HepG2 (cell line): ENCODE results near the gene PRKCE. TPM values are rescaled to one million over a fixed set of nuclear protein-coding genes. Genes with fewer than 3 reads are reported as not detected.

ENCODE experiments used
- ATAC-seq: fragments of 200-7000 bp; cut with Tn5 transposase; 3 replicates; pipeline ENCODE4 v1.9.1; 2020; ENCODE audit warnings: mild to moderate bottlenecking, moderate library complexity
- BruUV-seq: library from RNA; stranded (reverse); fragments of 400-500 nt; replicated peaks from 2 replicates; lab custom pipeline; 2021; lab: Mats Ljungman, UMichigan
- CTCF ChIA-PET: fragments of 300-600 bp; formaldehyde crosslinking; extraction: SDS; loops from one replicate; lab custom pipeline; 2021; ENCODE audit warnings: low total read pairs, inconsistent platforms, low intra/inter-chr PET ratio; lab: Yijun Ruan, JAX
- POLR2A ChIA-PET: fragments of 350-600 bp; sonication (Branson Sonifier 250); formaldehyde crosslinking; loops from one replicate; lab custom pipeline; 2020; ENCODE audit warnings: antibody characterized with exemption, inconsistent platforms; lab: Yijun Ruan, JAX
- DNase-seq: peaks from one replicate; pipeline ENCODE4 v3.0.0-alpha.2; 2015; ENCODE audit warnings: low spot score
- FAIRE-seq: peaks from 3 replicates; lab custom pipeline; 2011; peaks lifted over from hg19 to GRCh38; lab: Jason Lieb, UNC
- H2AFZ ChIP-seq: one replicate; pipeline ENCODE4 v1.6.1; 2011; ENCODE audit warnings: low read length, inconsistent platforms
- H3K27ac ChIP-seq: fragments of 300-600 bp; 3 replicates; pipeline ENCODE4 v1.8.0; 2011; ENCODE audit warnings: mixed run types, mild to moderate bottlenecking, mixed read lengths, low read length, inconsistent platforms; ENCODE audit not compliant: insufficient read depth; ENCODE audit errors: extremely low read length
- H3K27me3 ChIP-seq, 2 experiments: fragments of 200-600 bp in 1 of 2; 2 replicates in 1 of 2; 3 replicates in 1 of 2; pipeline versions ENCODE4 v1.6.0 to v1.8.0; 2011; ENCODE audit warnings: low read length in 2 of 2, mild to moderate bottlenecking in 2 of 2, moderate library complexity in 2 of 2, inconsistent platforms in 1 of 2; ENCODE audit not compliant: insufficient read depth in 2 of 2, control insufficient read depth in 1 of 2
- H3K36me3 ChIP-seq, 2 experiments: fragments of 200-600 bp in 1 of 2; replicated peaks in 1 of 2; 2 replicates in 1 of 2; 3 replicates in 1 of 2; pipeline versions ENCODE4 v1.5.1 to v1.8.0; 2011; ENCODE audit warnings: low read length in 2 of 2, inconsistent platforms in 1 of 2; ENCODE audit not compliant: insufficient read depth in 2 of 2, control insufficient read depth in 1 of 2
- H3K4me1 ChIP-seq: 2 replicates; pipeline ENCODE4 v1.5.1; 2012; ENCODE audit warnings: low read length, inconsistent platforms; ENCODE audit not compliant: insufficient read depth
- H3K4me2 ChIP-seq: 2 replicates; pipeline ENCODE4 v1.6.0; 2011; ENCODE audit warnings: low read depth, low read length, inconsistent platforms
- H3K4me3 ChIP-seq, 3 experiments: fragments of 200-600 bp in 1 of 3; sonication (generic), shearing (Covaris generic) in 1 of 3; replicated peaks in 1 of 3; 2 replicates each; pipeline ENCODE4 v1.5.1; 2011 to 2016; ENCODE audit warnings: low read length in 3 of 3, inconsistent platforms in 2 of 3, low read depth in 2 of 3, mild to moderate bottlenecking in 2 of 3, control low read depth in 1 of 3, mixed read lengths in 1 of 3; ENCODE audit not compliant: insufficient read depth in 1 of 3
- H3K79me2 ChIP-seq: one replicate; pipeline ENCODE4 v1.6.1; 2011; ENCODE audit warnings: low read length, inconsistent platforms; ENCODE audit not compliant: insufficient read depth
- H3K9ac ChIP-seq: 2 replicates; pipeline ENCODE4 v1.6.0; 2011; ENCODE audit warnings: mild to moderate bottlenecking, low read depth, low read length, inconsistent platforms; ENCODE audit not compliant: insufficient read depth
- H3K9me3 ChIP-seq: 2 replicates; pipeline ENCODE4 v1.5.1; 2012; ENCODE audit warnings: mild to moderate bottlenecking, low read length
- H4K20me1 ChIP-seq: 2 replicates; pipeline ENCODE4 v1.6.0; 2011; ENCODE audit warnings: inconsistent platforms, mild to moderate bottlenecking, low read length, moderate library complexity; ENCODE audit not compliant: insufficient read depth
- CHCHD3 ChIP-seq: sonication (generic); formaldehyde crosslinking; IDR thresholded peaks from 2 replicates; pipeline ENCODE4 v1.8.0; 2022; ENCODE audit warnings: mild to moderate bottlenecking, missing genetic modification reagents, moderate library complexity
- HDAC2 ChIP-seq: sonication (generic); formaldehyde crosslinking; IDR thresholded peaks from 2 replicates; pipeline ENCODE4 v1.4.0; 2020; ENCODE audit warnings: missing genetic modification reagents
- HNF1B ChIP-seq: sonication (generic); formaldehyde crosslinking; IDR thresholded peaks from 2 replicates; pipeline ENCODE4 v1.5.1; 2020; ENCODE audit warnings: mild to moderate bottlenecking, moderate library complexity, missing genetic modification reagents
- MTF2 ChIP-seq: sonication (generic); formaldehyde crosslinking; IDR thresholded peaks from 2 replicates; pipeline ENCODE4 v1.5.0; 2020; ENCODE audit warnings: missing genetic modification reagents, borderline replicate concordance
- ONECUT2 ChIP-seq: sonication (generic); formaldehyde crosslinking; IDR thresholded peaks from 2 replicates; pipeline ENCODE4 v1.4.0; 2020; ENCODE audit warnings: missing genetic modification reagents
- PHF21A ChIP-seq: sonication (generic); formaldehyde crosslinking; IDR thresholded peaks from 2 replicates; pipeline ENCODE4 v1.5.0; 2020; ENCODE audit warnings: mild to moderate bottlenecking, missing genetic modification reagents
- PRDM4 ChIP-seq: sonication (generic); formaldehyde crosslinking; IDR thresholded peaks from 2 replicates; pipeline ENCODE4 v1.9.0; 2021; ENCODE audit warnings: missing genetic modification reagents, borderline replicate concordance
- SMC3 ChIP-seq: IDR thresholded peaks from 2 replicates; pipeline ENCODE4 v1.6.1; 2011; ENCODE audit warnings: low read length, improper control_type of control experiment
- SYNCRIP ChIP-seq: fragments of 200-400 bp; formaldehyde crosslinking; IDR thresholded peaks from 2 replicates; pipeline ENCODE4 v1.6.1; 2018; ENCODE audit warnings: mild to moderate bottlenecking, low read depth, low read length; ENCODE audit not compliant: insufficient read depth
- ZNF138 ChIP-seq: sonication (generic); formaldehyde crosslinking; IDR thresholded peaks from 2 replicates; pipeline ENCODE4 v1.5.0; 2020; ENCODE audit warnings: mild to moderate bottlenecking, low read depth, missing genetic modification reagents
- ZNF326 ChIP-seq: sonication (generic); formaldehyde crosslinking; IDR thresholded peaks from 2 replicates; pipeline ENCODE4 v1.4.0; 2020; ENCODE audit warnings: missing genetic modification reagents, borderline replicate concordance
- ZNF546 ChIP-seq: sonication (generic); formaldehyde crosslinking; conservative IDR thresholded peaks from 2 replicates; pipeline ENCODE4 v1.8.1; 2023; ENCODE audit warnings: mild to moderate bottlenecking, missing genetic modification reagents
- ZNF629 ChIP-seq: sonication (generic); formaldehyde crosslinking; conservative IDR thresholded peaks from 2 replicates; pipeline ENCODE4 v1.5.0; 2020; ENCODE audit warnings: missing genetic modification reagents
- ZNF740 ChIP-seq: sonication (generic); formaldehyde crosslinking; IDR thresholded peaks from 2 replicates; pipeline ENCODE4 v1.4.0; 2020; ENCODE audit warnings: missing genetic modification reagents
- ZSCAN25 ChIP-seq: sonication (generic); formaldehyde crosslinking; IDR thresholded peaks from 2 replicates; pipeline ENCODE4 v1.8.0; 2022; ENCODE audit warnings: mild to moderate bottlenecking, missing genetic modification reagents
- WGBS: methylation state at CpG from one replicate; pipeline ENCODE4 v1.1.6; 2017; ENCODE audit warnings: low lambda C conversion rate; 5-methylcytosine and 5-hydroxymethylcytosine counted together
- in situ Hi-C: cut with HindIII; loops from 2 replicates; pipeline ENCODE4 v1.10.0; 2017; ENCODE audit warnings: low pct_unique_long_range_greater_than_20kb; ENCODE audit not compliant: extremely low pct_ligation_motif_present
- intact Hi-C: fragments of 100-400 bp; cut with micrococcal nuclease; formaldehyde crosslinking; loops from one replicate; pipeline ENCODE4 v1.10.0; 2022; ENCODE audit not compliant: unreplicated experiment
- polyA plus RNA-seq, 8 experiments: library from polyadenylated mRNA; depleted of rRNA in 3 of 8; stranded (reverse) in 7 of 8; unstranded in 1 of 8; fragments of >200 nt; fragmentation: Illumina TruSeq in 4 of 8; extraction: Trizol in 4 of 8; gene quantifications; 2 replicates each; pipeline versions ENCODE4 v1.2.1 to v1.2.3, GENCODE V29; 2011 to 2016; ENCODE audit warnings: low read depth in 4 of 8, missing spikeins in 1 of 8, mixed read lengths in 1 of 8; ENCODE audit not compliant: insufficient read depth in 1 of 8
- total RNA-seq, 5 experiments: library from RNA; depleted of rRNA; stranded (reverse); fragments of >200 nt; fragmentation: Illumina TruSeq; extraction: Trizol; gene quantifications; 2 replicates each; pipeline ENCODE4 v1.2.3, GENCODE V29; 2016; ENCODE audit warnings: low read depth in 1 of 5

The PRKCE gene
- total and polyA plus RNA-seq, 2 of the 13 experiments (the other 11 are each of a cell fraction or from before 2014, with no cell fraction given), result 1.0 to 3.9 TPM

- no peaks in the 10 kb centered on the region for H3K9me3 ChIP-seq
- intact Hi-C loops, result no loop called here
- H3K27ac ChIP-seq, result no peak overlapping the region
- no peaks in the 10 kb centered on the region for H4K20me1 ChIP-seq
- FAIRE-seq (no peak), DNase-seq (no peak), ATAC-seq (no peak)
- H3K4me1 ChIP-seq, result no peaks in the 10 kb centered on the region
- ChIA-PET POLR2A (no interaction called here), CTCF (no interaction called here)
- H2AFZ ChIP-seq, result no peak overlapping the region
- H3K4me2 ChIP-seq, result no peak overlapping the region
- 59% methylated on average over 1 of the region's 1 CpG for WGBS
- H3K27me3 ChIP-seq, result no peaks in the 10 kb centered on the region
- TF ChIP-seq ZNF629 (CRISPR knock-in tag) (peak; percentile 69; the same call in 1 of the 2 replicates), HNF1B (CRISPR knock-in tag) (no peak)
- H3K4me3 ChIP-seq, result no peak overlapping the region
- BruUV-seq, result no TSS peak
- no peaks in the 10 kb centered on the region for H3K79me2 ChIP-seq
- H3K36me3 ChIP-seq, result no peaks in the 10 kb centered on the region
- in situ Hi-C loops, result no loop called here
- no peak overlapping the region for H3K9ac ChIP-seq
Observed at GRCh38 chr2:45758018-45758417, 106.5 kb downstream of the PRKCE start.

GRCh38 chr2:45759310-45759851 lies 107.9 kb downstream of the PRKCE start:
- ChIA-PET POLR2A (no interaction called here), CTCF (no interaction called here)
- no peak for DNase-seq
- Histone ChIP-seq H3K27ac (no peak overlapping the region), H4K20me1 (no peaks in the 10 kb centered on the region), H3K4me1 (no peaks in the 10 kb centered on the region), H3K9me3 (no peaks in the 10 kb centered on the region), H3K79me2 (no peaks in the 10 kb centered on the region), H3K9ac (no peak overlapping the region), H3K4me2 (no peak overlapping the region), H3K4me3 (no peak overlapping the region), H3K36me3 (no peaks in the 10 kb centered on the region), H3K27me3 (no peaks in the 10 kb centered on the region), H2AFZ (no peak overlapping the region)
- BruUV-seq, result no TSS peak
- no peak for ATAC-seq
- 60% methylated on average over 15 of the region's 15 CpGs for WGBS
- intact Hi-C loops, result no loop called here
- FAIRE-seq, result no peak
- in situ Hi-C loops, result no loop called here
- no peak for TF ChIP-seq SYNCRIP
- no peak for TF ChIP-seq ZNF740
- no peak for TF ChIP-seq SMC3
- TF ChIP-seq ZSCAN25 (CRISPR knock-in tag), result no peak
- TF ChIP-seq ZNF326 (CRISPR knock-in tag), result no peak
- TF ChIP-seq ONECUT2 (CRISPR knock-in tag), result no peak
- no peak for TF ChIP-seq MTF2 (CRISPR knock-in tag)
- no peak for TF ChIP-seq PHF21A (CRISPR knock-in tag)
- TF ChIP-seq PRDM4, result no peak
- TF ChIP-seq ZNF138 (CRISPR knock-in tag), result no peak
- TF ChIP-seq ZNF546 (CRISPR knock-in tag), result no peak
- TF ChIP-seq HDAC2 (CRISPR knock-in tag), result no peak
- no peak for TF ChIP-seq CHCHD3 (CRISPR knock-in tag)
